ENCODE results near the gene RAI1.

DNA sequence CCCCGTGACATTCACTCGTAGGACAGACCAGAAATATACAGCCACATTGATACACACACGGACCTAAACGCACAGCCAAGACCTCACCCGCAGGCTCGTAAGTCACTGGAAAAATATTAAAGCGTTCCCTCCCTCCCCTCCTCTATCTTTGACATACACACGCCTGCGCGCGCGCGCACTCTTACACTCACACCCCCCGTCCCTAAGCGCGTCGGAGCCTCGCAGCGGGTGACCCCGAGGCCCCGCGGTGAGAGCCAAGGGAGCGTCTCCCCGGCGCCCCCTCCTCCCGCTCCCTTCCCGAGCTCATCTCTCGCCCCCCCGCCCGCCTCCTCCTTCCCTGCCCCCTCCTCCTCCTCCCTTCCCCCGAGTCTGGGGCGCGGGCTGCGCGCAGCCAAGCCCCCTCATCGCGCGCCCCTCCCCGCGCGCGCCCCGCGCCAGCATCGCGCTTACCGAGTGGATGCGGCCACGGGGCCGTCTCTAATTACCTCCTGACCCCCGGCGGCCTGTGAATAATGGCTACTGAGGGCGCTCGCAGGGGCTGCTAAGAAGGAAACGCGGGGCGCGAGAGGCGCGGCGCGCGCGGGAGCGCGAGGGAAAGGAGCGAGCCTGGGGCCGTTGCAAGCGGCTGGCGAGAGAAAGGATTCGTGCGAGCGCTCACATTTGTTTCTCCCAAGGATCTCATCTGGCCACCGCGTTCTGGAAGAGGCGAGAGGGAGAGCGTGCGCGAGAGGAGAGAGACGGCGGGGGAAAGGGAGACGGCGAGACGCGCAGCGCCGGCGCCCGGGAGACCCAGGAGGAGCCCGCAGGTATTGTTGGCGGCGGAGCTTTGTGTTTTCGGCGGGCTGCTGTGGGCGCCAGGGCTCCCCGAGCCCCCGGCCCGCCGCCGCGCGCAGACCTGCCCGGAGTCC lies 42.4 kb downstream of the RAI1 start:
- TF ChIP-seq TAF1 (IDR thresholded peaks at IDR 0.05; ENCODE audit: borderline replicate concordance, low read depth, low read length) (no peak), POLR2AphosphoS5 (IDR thresholded peaks at IDR 0.05; ENCODE audit: low read depth, low read length) (no peak)
